Measurements from ENCODE around the gene C6orf136.
A peak's percentile ranks its signal among the peaks of the same experiment; 100 is the strongest.

C6orf136 gene

GRCh38 chr6:30685157-30686008 lies 38.5 kb downstream of the C6orf136 start:
- Histone ChIP-seq H3K9me3 (ENCODE audit: control insufficient read depth, low read depth, low read length) (no peaks in the 10 kb centered on the region), H3K27ac (ENCODE audit: low read length) (no peak overlapping the region), H3K9ac (ENCODE audit: low read length) (no peak overlapping the region), H3K36me3 (ENCODE audit: control insufficient read depth, low read depth, low read length) (no peaks in the 10 kb centered on the region), H3K27me3 (ENCODE audit: control insufficient read depth, insufficient read depth, low read length) (no peaks in the 10 kb centered on the region), H3K4me1 (ENCODE audit: control insufficient read depth, low read depth, low read length) (peaks cover 56% of the 10 kb centered on the region), H3K4me3 (ENCODE audit: low read length) (peak overlapping the region; percentile 78)

- H3K9me3 ChIP-seq (ENCODE audit: control insufficient read depth, low read depth, low read length), result no peaks in the 10 kb centered on the region
- no peaks in the 10 kb centered on the region for H3K27me3 ChIP-seq (ENCODE audit: control insufficient read depth, insufficient read depth, low read length)
- peak within 1 kb of the TSS; percentile 78 for H3K4me3 ChIP-seq (ENCODE audit: low read length)
- peaks cover 58% of the 10 kb centered on the region for H3K4me1 ChIP-seq (ENCODE audit: control insufficient read depth, low read depth, low read length)
- H3K27ac ChIP-seq (ENCODE audit: low read length), result peak within 1 kb of the TSS; percentile 56
- H3K36me3 ChIP-seq (ENCODE audit: control insufficient read depth, low read depth, low read length), result no peaks in the 10 kb centered on the region
- H3K9ac ChIP-seq (ENCODE audit: low read length), result peak within 1 kb of the TSS; percentile 65
These were observed 39.3 kb downstream of the C6orf136 start, which contains the start of gene PPP1R18 for GRCh38 chr6:30686009-30686907. Gene PPP1R18 (minus strand): TSS chr6:30686645. CDS start chr6:30686018, 627 bp downstream.

- peak overlapping the region; percentile 65 for H3K9ac ChIP-seq (ENCODE audit: low read length)
- no peaks in the 10 kb centered on the region for H3K36me3 ChIP-seq (ENCODE audit: control insufficient read depth, low read depth, low read length)
- peaks cover 56% of the 10 kb centered on the region for H3K4me1 ChIP-seq (ENCODE audit: control insufficient read depth, low read depth, low read length)
- H3K4me3 ChIP-seq (ENCODE audit: low read length), result peak overlapping the region; percentile 78
- no peaks in the 10 kb centered on the region for H3K27me3 ChIP-seq (ENCODE audit: control insufficient read depth, insufficient read depth, low read length)
- H3K27ac ChIP-seq (ENCODE audit: low read length), result peak overlapping the region; percentile 56
- no peaks in the 10 kb centered on the region for H3K9me3 ChIP-seq (ENCODE audit: control insufficient read depth, low read depth, low read length)
These were observed 40.1 kb downstream of the C6orf136 start for GRCh38 chr6:30686908-30687658.

- H3K27me3 ChIP-seq (ENCODE audit: control insufficient read depth, insufficient read depth, low read length), result no peaks in the 10 kb centered on the region
- H3K4me1 ChIP-seq (ENCODE audit: control insufficient read depth, low read depth, low read length), result peaks cover 49% of the 10 kb centered on the region
- H3K9me3 ChIP-seq (ENCODE audit: control insufficient read depth, low read depth, low read length), result no peaks in the 10 kb centered on the region
- peak overlapping the region; percentile 65 for H3K9ac ChIP-seq (ENCODE audit: low read length)
- H3K36me3 ChIP-seq (ENCODE audit: control insufficient read depth, low read depth, low read length), result no peaks in the 10 kb centered on the region
- H3K4me3 ChIP-seq (ENCODE audit: low read length), result peak overlapping the region; percentile 78
- H3K27ac ChIP-seq (ENCODE audit: low read length), result peak overlapping the region; percentile 56
These were observed 40.9 kb downstream of the C6orf136 start for GRCh38 chr6:30687659-30688431.

GRCh38 chr6:30688569-30688968 lies 41.6 kb downstream of the C6orf136 start:
- Histone ChIP-seq H3K4me3 (ENCODE audit: low read length) (peak overlapping the region; percentile 78), H3K9ac (ENCODE audit: low read length) (no peak overlapping the region), H3K27ac (ENCODE audit: low read length) (no peak overlapping the region), H3K27me3 (ENCODE audit: control insufficient read depth, insufficient read depth, low read length) (no peaks in the 10 kb centered on the region), H3K36me3 (ENCODE audit: control insufficient read depth, low read depth, low read length) (no peaks in the 10 kb centered on the region), H3K9me3 (ENCODE audit: control insufficient read depth, low read depth, low read length) (no peaks in the 10 kb centered on the region), H3K4me1 (ENCODE audit: control insufficient read depth, low read depth, low read length) (peaks cover 42% of the 10 kb centered on the region)

- no peaks in the 10 kb centered on the region for H3K9me3 ChIP-seq (ENCODE audit: control insufficient read depth, low read depth, low read length)
- H3K4me3 ChIP-seq (ENCODE audit: low read length), result peak overlapping the region; percentile 93
- no peak overlapping the region for H3K27ac ChIP-seq (ENCODE audit: low read length)
- H3K27me3 ChIP-seq (ENCODE audit: control insufficient read depth, insufficient read depth, low read length), result no peaks in the 10 kb centered on the region
- peaks cover 35% of the 10 kb centered on the region for H3K4me1 ChIP-seq (ENCODE audit: control insufficient read depth, low read depth, low read length)
- no peak overlapping the region for H3K9ac ChIP-seq (ENCODE audit: low read length)
- H3K36me3 ChIP-seq (ENCODE audit: control insufficient read depth, low read depth, low read length), result no peaks in the 10 kb centered on the region
These were observed 42.3 kb downstream of the C6orf136 start for GRCh38 chr6:30689022-30689865.

GRCh38 chr6:30689985-30690384 lies 43.1 kb downstream of the C6orf136 start:
- peak overlapping the region; percentile 93 for H3K4me3 ChIP-seq (ENCODE audit: low read length)
- peak overlapping the region; percentile 65 for H3K9ac ChIP-seq (ENCODE audit: low read length)
- peak overlapping the region; percentile 37 for H3K27ac ChIP-seq (ENCODE audit: low read length)
- no peaks in the 10 kb centered on the region for H3K27me3 ChIP-seq (ENCODE audit: control insufficient read depth, insufficient read depth, low read length)
- H3K4me1 ChIP-seq (ENCODE audit: control insufficient read depth, low read depth, low read length), result peaks cover 32% of the 10 kb centered on the region
- H3K36me3 ChIP-seq (ENCODE audit: control insufficient read depth, low read depth, low read length), result no peaks in the 10 kb centered on the region
- H3K9me3 ChIP-seq (ENCODE audit: control insufficient read depth, low read depth, low read length), result no peaks in the 10 kb centered on the region

- Histone ChIP-seq H3K4me1 (ENCODE audit: control insufficient read depth, low read depth, low read length) (peaks cover 26% of the 10 kb centered on the region), H3K4me3 (ENCODE audit: low read length) (peak within 1 kb of the TSS; percentile 93), H3K27me3 (ENCODE audit: control insufficient read depth, insufficient read depth, low read length) (no peaks in the 10 kb centered on the region), H3K9me3 (ENCODE audit: control insufficient read depth, low read depth, low read length) (no peaks in the 10 kb centered on the region), H3K9ac (ENCODE audit: low read length) (peak within 1 kb of the TSS; percentile 65), H3K27ac (ENCODE audit: low read length) (peak within 1 kb of the TSS; percentile 46), H3K36me3 (ENCODE audit: control insufficient read depth, low read depth, low read length) (no peaks in the 10 kb centered on the region)
These were observed 43.7 kb downstream of the C6orf136 start, which contains the start of gene NRM for GRCh38 chr6:30690403-30691207. Gene NRM (minus strand): TSS chr6:30690984. CDS start chr6:30690974, 10 bp downstream.

GRCh38 chr6:30691208-30691847 lies 44.4 kb downstream of the C6orf136 start:
- Histone ChIP-seq H3K27ac (ENCODE audit: low read length) (no peak overlapping the region), H3K9me3 (ENCODE audit: control insufficient read depth, low read depth, low read length) (no peaks in the 10 kb centered on the region), H3K4me3 (ENCODE audit: low read length) (peak overlapping the region; percentile 93), H3K36me3 (ENCODE audit: control insufficient read depth, low read depth, low read length) (no peaks in the 10 kb centered on the region), H3K4me1 (ENCODE audit: control insufficient read depth, low read depth, low read length) (peaks cover 19% of the 10 kb centered on the region), H3K27me3 (ENCODE audit: control insufficient read depth, insufficient read depth, low read length) (no peaks in the 10 kb centered on the region), H3K9ac (ENCODE audit: low read length) (peak overlapping the region; percentile 65)

All from iPS-18a (cell line).